HCT116 (cell line): ENCODE results near the gene WDR37.

Source experiments
- CBX3 ChIP-seq: IDR thresholded peaks from 2 replicates; pipeline ENCODE4 v1.6.1; 2012; ENCODE audit warnings: low read depth
- EZH2 ChIP-seq: fragments of 200-600 bp; sonication (generic); IDR thresholded peaks from 2 replicates; pipeline ENCODE4 v1.6.1; 2017; ENCODE audit warnings: antibody characterized with exemption, mixed run types
- FOSL1 ChIP-seq: IDR thresholded peaks from 2 replicates; pipeline ENCODE4 v1.6.1; 2012; ENCODE audit warnings: low read depth
- JUND ChIP-seq: IDR thresholded peaks from 2 replicates; pipeline ENCODE4 v1.6.1; 2012
- POLR2A ChIP-seq: IDR thresholded peaks from 2 replicates; pipeline ENCODE4 v1.7.0; 2011; ENCODE audit warnings: borderline replicate concordance; ENCODE audit not compliant: insufficient read depth, insufficient read length; ENCODE audit errors: extremely low read depth
- RAD21 ChIP-seq: IDR thresholded peaks from 2 replicates; pipeline ENCODE4 v1.6.1; 2012; ENCODE audit warnings: low read depth, mild to moderate bottlenecking
- TF ChIP-seq, protein P1 (sequence below), 3 experiments: fragments of 200-600 bp in 1 of 3; sonication (generic) in 1 of 3; IDR thresholded peaks in 2 of 3; conservative IDR thresholded peaks in 1 of 3; 2 replicates each; pipeline ENCODE4 v1.5.1; 2012 to 2017; ENCODE audit warnings: low read depth in 2 of 3, low read length in 2 of 3, antibody characterized with exemption in 1 of 3, borderline replicate concordance in 1 of 3, control low read depth in 1 of 3, mild to moderate bottlenecking in 1 of 3, mixed read lengths in 1 of 3, mixed run types in 1 of 3, moderate library complexity in 1 of 3; ENCODE audit not compliant: insufficient read depth in 1 of 3
- TF ChIP-seq, protein P2 (sequence below): IDR thresholded peaks from 2 replicates; pipeline ENCODE4 v1.6.1; 2012
- TF ChIP-seq, protein P3 (sequence below): IDR thresholded peaks from 2 replicates; pipeline ENCODE4 v1.6.1; 2012

- TF ChIP-seq FOSL1 (no peak), POLR2A (no peak), EZH2 (no peak), CBX3 (no peak), JUND (no peak), RAD21 (no peak)
- TF ChIP-seq, protein P1, sequence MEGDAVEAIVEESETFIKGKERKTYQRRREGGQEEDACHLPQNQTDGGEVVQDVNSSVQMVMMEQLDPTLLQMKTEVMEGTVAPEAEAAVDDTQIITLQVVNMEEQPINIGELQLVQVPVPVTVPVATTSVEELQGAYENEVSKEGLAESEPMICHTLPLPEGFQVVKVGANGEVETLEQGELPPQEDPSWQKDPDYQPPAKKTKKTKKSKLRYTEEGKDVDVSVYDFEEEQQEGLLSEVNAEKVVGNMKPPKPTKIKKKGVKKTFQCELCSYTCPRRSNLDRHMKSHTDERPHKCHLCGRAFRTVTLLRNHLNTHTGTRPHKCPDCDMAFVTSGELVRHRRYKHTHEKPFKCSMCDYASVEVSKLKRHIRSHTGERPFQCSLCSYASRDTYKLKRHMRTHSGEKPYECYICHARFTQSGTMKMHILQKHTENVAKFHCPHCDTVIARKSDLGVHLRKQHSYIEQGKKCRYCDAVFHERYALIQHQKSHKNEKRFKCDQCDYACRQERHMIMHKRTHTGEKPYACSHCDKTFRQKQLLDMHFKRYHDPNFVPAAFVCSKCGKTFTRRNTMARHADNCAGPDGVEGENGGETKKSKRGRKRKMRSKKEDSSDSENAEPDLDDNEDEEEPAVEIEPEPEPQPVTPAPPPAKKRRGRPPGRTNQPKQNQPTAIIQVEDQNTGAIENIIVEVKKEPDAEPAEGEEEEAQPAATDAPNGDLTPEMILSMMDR (IDR thresholded peaks at IDR 0.05 in 2 of 3, conservative IDR thresholded peaks at IDR 0.05 in 1 of 3; ENCODE audit: borderline replicate concordance in 1 of 3, insufficient read depth in 1 of 3, low read depth in 2 of 3, low read length in 2 of 3): no peak
- TF ChIP-seq, protein P2, sequence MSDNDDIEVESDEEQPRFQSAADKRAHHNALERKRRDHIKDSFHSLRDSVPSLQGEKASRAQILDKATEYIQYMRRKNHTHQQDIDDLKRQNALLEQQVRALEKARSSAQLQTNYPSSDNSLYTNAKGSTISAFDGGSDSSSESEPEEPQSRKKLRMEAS: no peak
- TF ChIP-seq, protein P3, sequence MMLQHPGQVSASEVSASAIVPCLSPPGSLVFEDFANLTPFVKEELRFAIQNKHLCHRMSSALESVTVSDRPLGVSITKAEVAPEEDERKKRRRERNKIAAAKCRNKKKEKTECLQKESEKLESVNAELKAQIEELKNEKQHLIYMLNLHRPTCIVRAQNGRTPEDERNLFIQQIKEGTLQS: no peak
These were observed 76.4 kb downstream of the WDR37 start for GRCh38 chr10:1132584-1132983.
